Type B pancreatic cell (in vitro differentiated cells): ENCODE data around the gene USP34. TPM values are rescaled to one million over a fixed set of nuclear protein-coding genes. Genes with fewer than 3 reads are reported as not detected.

ENCODE experiments used
- DNase-seq: peaks from one replicate; pipeline ENCODE4 v3.0.0; 2021; ENCODE audit warnings: mixed read lengths; ENCODE audit not compliant: unreplicated experiment; ENCODE audit errors: extremely low spot score
- H3K27ac Mint-ChIP-seq: 2 replicates; pipeline ENCODE4 v1.8.0; 2021; ENCODE audit warnings: mild to moderate bottlenecking, mixed read lengths
- H3K27me3 Mint-ChIP-seq: 2 replicates; pipeline ENCODE4 v1.8.0; 2021; ENCODE audit warnings: mixed read lengths
- H3K36me3 Mint-ChIP-seq: 2 replicates; pipeline ENCODE4 v1.8.0; 2021; ENCODE audit warnings: mixed read lengths
- H3K4me1 Mint-ChIP-seq: one replicate; pipeline ENCODE4 v1.8.0; 2021; ENCODE audit warnings: mixed read lengths; ENCODE audit not compliant: unreplicated experiment
- H3K4me3 Mint-ChIP-seq: 2 replicates; pipeline ENCODE4 v1.8.0; 2021; ENCODE audit warnings: mild to moderate bottlenecking, mixed read lengths
- H3K9me3 Mint-ChIP-seq: 2 replicates; pipeline ENCODE4 v1.8.0; 2021; ENCODE audit warnings: mixed read lengths
- CTCF ChIP-seq: fragments of 200-600 bp; sonication (generic); conservative IDR thresholded peaks from 2 replicates; pipeline ENCODE4 v1.5.0; 2021; ENCODE audit warnings: antibody characterized with exemption, mild to moderate bottlenecking
- total RNA-seq: library from RNA; stranded (reverse); gene quantifications from 2 replicates; pipeline ENCODE4 v1.2.1, GENCODE V29; 2021; ENCODE audit warnings: low replicate concordance

Gene USP34
- total RNA-seq, 1 donor from 2014 or later, result 94.7 TPM

- Mint-ChIP-seq H3K4me1 (peaks cover 24% of the 10 kb centered on the region), H3K9me3 (no peaks in the 10 kb centered on the region), H3K36me3 (peaks cover 4% of the 10 kb centered on the region), H3K4me3 (no peak overlapping the region), H3K27me3 (no peaks in the 10 kb centered on the region), H3K27ac (no peak overlapping the region)
- no peak for DNase-seq
- no peak for TF ChIP-seq CTCF
These were observed 51.3 kb downstream of the USP34 start for GRCh38 chr2:61419570-61419969.

DNA sequence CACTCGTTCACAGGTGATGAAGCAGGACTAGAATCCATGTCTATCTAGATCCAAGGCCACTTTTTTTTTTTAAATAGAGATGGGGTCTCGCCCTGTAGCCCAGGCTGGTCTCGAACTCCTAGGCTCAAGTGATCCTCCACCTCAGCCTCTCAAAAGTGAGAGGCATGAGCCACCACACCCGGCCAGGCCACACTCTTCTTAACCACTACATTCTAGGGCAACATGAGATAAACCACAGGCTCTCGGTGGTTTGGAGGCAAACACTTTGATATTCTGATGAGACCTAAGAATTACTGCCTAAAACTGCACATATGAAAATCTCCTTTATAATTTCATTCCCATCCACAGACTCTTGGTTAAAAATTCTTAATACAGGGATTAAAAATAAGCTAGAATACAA is 51.8 kb downstream of the USP34 start:
- Mint-ChIP-seq H3K4me3 (no peak overlapping the region), H3K36me3 (peaks cover 8% of the 10 kb centered on the region), H3K27me3 (no peaks in the 10 kb centered on the region), H3K4me1 (peaks cover 21% of the 10 kb centered on the region), H3K9me3 (no peaks in the 10 kb centered on the region), H3K27ac (no peak overlapping the region)
- DNase-seq, result no peak
- TF ChIP-seq CTCF, result no peak

DNA sequence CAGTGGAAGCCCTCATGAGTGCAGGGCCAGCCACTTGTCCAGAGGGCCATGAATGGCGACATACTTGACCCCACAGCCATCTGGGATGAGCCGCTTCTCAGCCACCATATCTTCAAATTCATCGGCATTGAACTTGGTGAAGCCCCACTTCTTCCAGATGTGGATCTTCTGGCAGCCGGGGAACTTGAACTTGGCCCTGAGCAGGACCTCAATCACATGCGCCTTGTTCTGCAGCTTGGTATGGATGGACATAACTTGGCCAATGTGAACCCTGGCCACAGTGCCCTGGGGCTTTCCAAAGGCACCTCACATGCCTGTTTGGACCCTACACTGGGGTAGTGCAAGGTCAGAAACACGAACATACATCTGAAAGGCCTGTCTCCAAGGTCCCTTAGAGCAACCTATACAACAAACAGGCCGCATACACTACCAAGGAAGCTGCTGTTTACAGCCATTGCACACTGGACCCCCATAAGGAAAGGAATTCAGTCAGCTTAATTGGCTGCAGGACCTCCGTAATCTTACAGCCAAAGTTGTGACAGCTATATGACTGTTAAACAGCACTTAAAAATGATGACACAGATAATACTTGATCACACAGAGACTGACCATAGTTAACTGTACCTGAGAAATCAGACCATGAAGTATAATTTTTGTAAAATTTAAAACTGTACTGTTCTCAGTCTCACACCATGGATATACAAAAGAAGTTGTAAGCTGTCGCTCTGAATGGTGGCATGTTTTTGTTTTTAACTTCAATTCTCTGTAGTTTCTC is 53.8 kb downstream of the USP34 start:
- TF ChIP-seq CTCF, result no peak
- DNase-seq, result no peak
- no peaks in the 10 kb centered on the region for H3K9me3 Mint-ChIP-seq
- peaks cover 15% of the 10 kb centered on the region for H3K4me1 Mint-ChIP-seq
- H3K27ac Mint-ChIP-seq, result no peak overlapping the region
- H3K36me3 Mint-ChIP-seq, result peaks cover 8% of the 10 kb centered on the region
- H3K27me3 Mint-ChIP-seq, result no peaks in the 10 kb centered on the region
- H3K4me3 Mint-ChIP-seq, result no peak overlapping the region

DNA sequence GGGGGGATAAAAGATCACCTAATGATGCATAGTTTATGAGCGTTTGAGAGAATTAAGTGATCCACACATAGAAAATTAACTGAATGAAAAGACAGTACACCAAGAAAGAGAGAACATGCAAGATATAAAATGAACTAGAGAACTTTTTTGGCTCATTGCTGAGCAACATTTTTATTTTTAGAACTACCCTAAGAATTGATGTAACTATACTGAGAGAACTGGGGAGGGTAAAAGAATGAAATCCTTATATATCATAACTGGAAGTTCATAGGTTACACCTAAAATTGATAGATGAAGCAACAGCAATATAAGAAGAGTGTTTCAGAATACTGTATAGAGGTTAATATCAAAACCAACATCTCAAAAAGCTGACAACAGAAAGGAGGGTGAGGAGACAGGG is 55.6 kb downstream of the USP34 start:
- peaks cover 24% of the 10 kb centered on the region for H3K4me1 Mint-ChIP-seq
- no peak for TF ChIP-seq CTCF
- H3K4me3 Mint-ChIP-seq, result no peak overlapping the region
- DNase-seq, result no peak
- peak overlapping the region; percentile 5 for H3K27ac Mint-ChIP-seq
- no peaks in the 10 kb centered on the region for H3K27me3 Mint-ChIP-seq
- H3K36me3 Mint-ChIP-seq, result peaks cover 12% of the 10 kb centered on the region
- H3K9me3 Mint-ChIP-seq, result no peaks in the 10 kb centered on the region

- Mint-ChIP-seq H3K4me3 (no peak overlapping the region), H3K4me1 (peaks cover 26% of the 10 kb centered on the region), H3K27ac (peak overlapping the region; percentile 11), H3K27me3 (no peaks in the 10 kb centered on the region), H3K36me3 (peaks cover 12% of the 10 kb centered on the region), H3K9me3 (no peaks in the 10 kb centered on the region)
- DNase-seq, result no peak
- TF ChIP-seq CTCF, result no peak
These were observed 56.2 kb downstream of the USP34 start for GRCh38 chr2:61414674-61415073.

- Mint-ChIP-seq H3K4me1 (peaks cover 23% of the 10 kb centered on the region), H3K27ac (no peak overlapping the region), H3K27me3 (no peaks in the 10 kb centered on the region), H3K9me3 (no peaks in the 10 kb centered on the region), H3K4me3 (no peak overlapping the region), H3K36me3 (peaks cover 14% of the 10 kb centered on the region)
- TF ChIP-seq CTCF, result no peak
- DNase-seq, result no peak
These were observed 59.8 kb downstream of the USP34 start for GRCh38 chr2:61411109-61411508.
